ENCODE results near the gene RAB22A.

- TF ChIP-seq, protein P1, sequence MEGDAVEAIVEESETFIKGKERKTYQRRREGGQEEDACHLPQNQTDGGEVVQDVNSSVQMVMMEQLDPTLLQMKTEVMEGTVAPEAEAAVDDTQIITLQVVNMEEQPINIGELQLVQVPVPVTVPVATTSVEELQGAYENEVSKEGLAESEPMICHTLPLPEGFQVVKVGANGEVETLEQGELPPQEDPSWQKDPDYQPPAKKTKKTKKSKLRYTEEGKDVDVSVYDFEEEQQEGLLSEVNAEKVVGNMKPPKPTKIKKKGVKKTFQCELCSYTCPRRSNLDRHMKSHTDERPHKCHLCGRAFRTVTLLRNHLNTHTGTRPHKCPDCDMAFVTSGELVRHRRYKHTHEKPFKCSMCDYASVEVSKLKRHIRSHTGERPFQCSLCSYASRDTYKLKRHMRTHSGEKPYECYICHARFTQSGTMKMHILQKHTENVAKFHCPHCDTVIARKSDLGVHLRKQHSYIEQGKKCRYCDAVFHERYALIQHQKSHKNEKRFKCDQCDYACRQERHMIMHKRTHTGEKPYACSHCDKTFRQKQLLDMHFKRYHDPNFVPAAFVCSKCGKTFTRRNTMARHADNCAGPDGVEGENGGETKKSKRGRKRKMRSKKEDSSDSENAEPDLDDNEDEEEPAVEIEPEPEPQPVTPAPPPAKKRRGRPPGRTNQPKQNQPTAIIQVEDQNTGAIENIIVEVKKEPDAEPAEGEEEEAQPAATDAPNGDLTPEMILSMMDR (IDR thresholded peaks at IDR 0.05) = no peak
- no peak for TF ChIP-seq POLR2A (IDR thresholded peaks at IDR 0.05)
Measured at GRCh38 chr20:58305061-58305460, 4.5 kb upstream of the RAB22A start.
